Gastroesophageal sphincter (tissue), 4 donors: ENCODE results near the gene ABL1. TPM values are rescaled to one million over a fixed set of nuclear protein-coding genes. Genes with fewer than 3 reads are reported as not detected.

ENCODE experiments used
- ATAC-seq: fragments of 150-250 bp; one replicate; pipeline ENCODE4 v1.9.1; 2016; ENCODE audit warnings: mild to moderate bottlenecking, moderate library complexity
- H3K27ac ChIP-seq, 4 donors: fragments of 200-600 bp; sonication (generic) in 3 of 4; 1 replicate in 3 of 4; 2 replicates in 1 of 4; pipeline ENCODE4 v1.5.1; 2016 to 2019
- H3K27me3 ChIP-seq: fragments of 200-600 bp; sonication (generic); one replicate; pipeline ENCODE4 v1.5.1; 2019
- H3K36me3 ChIP-seq, 2 donors: fragments of 200-600 bp; sonication (generic); one replicate each; pipeline ENCODE4 v1.5.1; 2019; ENCODE audit warnings: control low read depth in 1 of 2
- H3K4me1 ChIP-seq, 3 donors: fragments of 200-600 bp; sonication (generic); 1 replicate in 2 of 3; 2 replicates in 1 of 3; pipeline ENCODE4 v1.5.1; 2016 to 2019; ENCODE audit warnings: control low read depth in 2 of 3
- H3K4me3 ChIP-seq, 2 donors: fragments of 200-600 bp; sonication (generic); one replicate each; pipeline ENCODE4 v1.5.1; 2019; ENCODE audit warnings: mild to moderate bottlenecking in 1 of 2, moderate library complexity in 1 of 2
- H3K9me3 ChIP-seq, 3 donors: fragments of 200-600 bp; sonication (generic); one replicate each; pipeline ENCODE4 v1.5.1; 2017 to 2019; ENCODE audit warnings: control low read depth in 2 of 3
- EP300 ChIP-seq: sonication (generic); formaldehyde crosslinking; IDR thresholded peaks from one replicate; pipeline ENCODE4 v1.6.1; 2017; ENCODE audit warnings: antibody characterized with exemption, mild to moderate bottlenecking
- POLR2A ChIP-seq, 2 donors: fragments of 450-650 bp; IDR thresholded peaks; one replicate each; pipeline ENCODE4 v1.6.1; 2017; ENCODE audit warnings: antibody characterized with exemption in 2 of 2, mild to moderate bottlenecking in 2 of 2, moderate library complexity in 1 of 2
- POLR2AphosphoS5 ChIP-seq: sonication (generic); formaldehyde crosslinking; IDR thresholded peaks from one replicate; pipeline ENCODE4 v1.6.1; 2017; ENCODE audit warnings: antibody characterized with exemption
- WGBS, 2 donors: methylation state at CpG; one replicate each; pipeline ENCODE4 v1.1.5; 2018; ENCODE audit warnings: low coverage in 1 of 2; 5-methylcytosine and 5-hydroxymethylcytosine counted together
- total RNA-seq, 4 donors: library from RNA; depleted of rRNA; stranded (reverse); fragments of >200 nt; gene quantifications; one replicate each; pipeline ENCODE4 v1.1.0, GENCODE V29; 2016
- TF ChIP-seq, protein P1 (sequence below), 4 experiments: fragments of 200-600 bp in 2 of 4; fragments of 450-650 bp in 2 of 4; sonication (generic) in 1 of 4; IDR thresholded peaks; one replicate each; pipeline ENCODE4 v1.5.1; 2017 to 2019; ENCODE audit warnings: antibody characterized with exemption in 4 of 4, mild to moderate bottlenecking in 2 of 4, moderate library complexity in 2 of 4

Gene ABL1
- total RNA-seq, 4 donors from 2014 or later = 81.4 to 147 (median 125) TPM

DNA sequence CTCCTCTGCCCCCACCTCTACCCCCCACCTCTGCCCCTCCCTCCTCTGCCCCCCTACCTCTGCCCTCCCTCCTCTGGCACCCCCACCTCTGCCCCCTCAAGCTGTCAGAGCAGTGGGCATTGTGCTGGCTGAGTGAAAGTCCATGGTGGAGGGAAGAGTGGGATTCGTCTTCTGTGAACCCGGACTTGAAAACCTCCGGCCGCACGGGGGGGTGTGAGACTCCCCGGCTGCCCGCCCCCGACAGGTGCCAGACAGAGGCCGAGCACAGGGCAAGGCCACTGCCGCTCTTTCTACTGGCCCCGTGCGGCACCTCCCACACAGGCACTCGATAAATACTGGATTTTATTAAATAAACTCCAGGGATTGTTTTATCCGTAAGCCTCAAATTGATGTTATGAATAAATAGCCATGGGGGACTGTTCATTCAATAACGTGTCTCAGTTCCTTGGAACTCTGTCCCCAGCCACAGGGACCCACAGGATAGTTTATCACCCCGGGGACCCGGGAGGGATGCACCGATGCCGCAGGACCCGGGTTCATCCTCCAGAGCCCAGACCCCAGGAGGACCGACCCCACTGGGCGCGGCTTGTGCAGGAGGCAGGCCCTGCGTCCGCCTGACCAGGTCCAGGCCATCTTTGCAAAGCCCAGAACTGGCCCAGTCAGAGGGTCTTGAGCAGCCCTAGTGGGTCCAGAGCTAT is 64.1 kb downstream of the ABL1 start:
- H3K36me3 ChIP-seq = no peaks in the 10 kb centered on the region
- H3K27ac ChIP-seq = no peak overlapping the region
- H3K27me3 ChIP-seq = peaks cover 63% of the 10 kb centered on the region
- H3K9me3 ChIP-seq = no peaks in the 10 kb centered on the region
- no peak for TF ChIP-seq EP300
- TF ChIP-seq POLR2A (IDR thresholded peaks at IDR 0.05) = no peak
- TF ChIP-seq, protein P1, sequence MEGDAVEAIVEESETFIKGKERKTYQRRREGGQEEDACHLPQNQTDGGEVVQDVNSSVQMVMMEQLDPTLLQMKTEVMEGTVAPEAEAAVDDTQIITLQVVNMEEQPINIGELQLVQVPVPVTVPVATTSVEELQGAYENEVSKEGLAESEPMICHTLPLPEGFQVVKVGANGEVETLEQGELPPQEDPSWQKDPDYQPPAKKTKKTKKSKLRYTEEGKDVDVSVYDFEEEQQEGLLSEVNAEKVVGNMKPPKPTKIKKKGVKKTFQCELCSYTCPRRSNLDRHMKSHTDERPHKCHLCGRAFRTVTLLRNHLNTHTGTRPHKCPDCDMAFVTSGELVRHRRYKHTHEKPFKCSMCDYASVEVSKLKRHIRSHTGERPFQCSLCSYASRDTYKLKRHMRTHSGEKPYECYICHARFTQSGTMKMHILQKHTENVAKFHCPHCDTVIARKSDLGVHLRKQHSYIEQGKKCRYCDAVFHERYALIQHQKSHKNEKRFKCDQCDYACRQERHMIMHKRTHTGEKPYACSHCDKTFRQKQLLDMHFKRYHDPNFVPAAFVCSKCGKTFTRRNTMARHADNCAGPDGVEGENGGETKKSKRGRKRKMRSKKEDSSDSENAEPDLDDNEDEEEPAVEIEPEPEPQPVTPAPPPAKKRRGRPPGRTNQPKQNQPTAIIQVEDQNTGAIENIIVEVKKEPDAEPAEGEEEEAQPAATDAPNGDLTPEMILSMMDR (IDR thresholded peaks at IDR 0.05) = no peak
- no peak for TF ChIP-seq POLR2AphosphoS5
- WGBS, 2 donors = 32% methylated on average over 9 of the region's 25 CpGs; no CpG with 5 or more reads in 1 of the 2 donors
- H3K4me3 ChIP-seq = no peak overlapping the region
- H3K4me1 ChIP-seq = peaks cover 0 to 22% (median 0%) of the 10 kb centered on the region in 3 donors
- no peak for ATAC-seq

DNA sequence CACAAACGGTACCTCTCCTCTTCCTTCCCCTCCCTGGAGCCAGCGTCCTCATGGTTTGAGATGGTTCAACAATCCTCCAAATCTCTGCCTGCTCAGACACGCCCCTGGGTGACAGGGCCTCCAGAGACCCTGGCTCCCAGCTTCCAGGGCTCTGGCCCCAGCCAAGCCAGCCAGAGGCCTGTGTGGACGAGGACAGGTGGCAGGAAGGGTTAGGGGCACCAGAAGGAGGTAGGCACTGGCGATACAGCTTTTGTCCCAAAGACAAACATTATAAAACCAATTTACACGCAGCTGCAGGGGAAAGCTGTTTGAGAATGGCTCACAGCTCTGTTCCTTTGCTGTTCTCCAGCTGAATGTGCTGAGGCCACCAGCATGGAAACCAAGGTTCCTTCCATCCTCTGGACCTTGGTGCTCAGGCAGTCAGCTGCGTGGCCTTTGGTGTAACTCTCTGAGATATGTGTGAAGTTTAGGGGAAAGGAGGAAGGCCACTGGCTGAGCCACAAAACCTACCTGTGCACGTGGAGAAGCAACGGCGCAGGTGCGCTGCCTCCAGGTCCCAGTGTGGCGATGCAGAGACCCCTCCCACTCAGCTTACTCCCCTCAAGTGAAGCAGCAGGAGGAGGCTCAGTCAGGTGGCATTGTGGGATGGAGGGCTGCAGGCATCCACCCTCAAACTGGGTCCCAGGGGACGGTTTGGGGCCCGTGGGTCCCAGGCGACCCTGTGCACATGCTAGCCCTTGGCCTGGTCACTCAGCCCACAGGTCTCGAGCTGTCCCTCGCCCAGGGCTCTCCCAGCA is 65.8 kb downstream of the ABL1 start:
- no peak overlapping the region for H3K27ac ChIP-seq
- H3K36me3 ChIP-seq = no peaks in the 10 kb centered on the region
- WGBS, 2 donors = 27 to 50% methylated on average over 1 to 2 of the region's 17 CpGs
- no peaks in the 10 kb centered on the region for H3K9me3 ChIP-seq
- H3K27me3 ChIP-seq = peaks cover 76% of the 10 kb centered on the region
- H3K4me1 ChIP-seq = peaks cover 0 to 5% (median 0%) of the 10 kb centered on the region in 3 donors
- TF ChIP-seq POLR2A (IDR thresholded peaks at IDR 0.05) = no peak
- TF ChIP-seq EP300 = no peak
- TF ChIP-seq, protein P1 (IDR thresholded peaks at IDR 0.05) = no peak
- no peak for TF ChIP-seq POLR2AphosphoS5
- H3K4me3 ChIP-seq = no peak overlapping the region
- no peak for ATAC-seq

DNA sequence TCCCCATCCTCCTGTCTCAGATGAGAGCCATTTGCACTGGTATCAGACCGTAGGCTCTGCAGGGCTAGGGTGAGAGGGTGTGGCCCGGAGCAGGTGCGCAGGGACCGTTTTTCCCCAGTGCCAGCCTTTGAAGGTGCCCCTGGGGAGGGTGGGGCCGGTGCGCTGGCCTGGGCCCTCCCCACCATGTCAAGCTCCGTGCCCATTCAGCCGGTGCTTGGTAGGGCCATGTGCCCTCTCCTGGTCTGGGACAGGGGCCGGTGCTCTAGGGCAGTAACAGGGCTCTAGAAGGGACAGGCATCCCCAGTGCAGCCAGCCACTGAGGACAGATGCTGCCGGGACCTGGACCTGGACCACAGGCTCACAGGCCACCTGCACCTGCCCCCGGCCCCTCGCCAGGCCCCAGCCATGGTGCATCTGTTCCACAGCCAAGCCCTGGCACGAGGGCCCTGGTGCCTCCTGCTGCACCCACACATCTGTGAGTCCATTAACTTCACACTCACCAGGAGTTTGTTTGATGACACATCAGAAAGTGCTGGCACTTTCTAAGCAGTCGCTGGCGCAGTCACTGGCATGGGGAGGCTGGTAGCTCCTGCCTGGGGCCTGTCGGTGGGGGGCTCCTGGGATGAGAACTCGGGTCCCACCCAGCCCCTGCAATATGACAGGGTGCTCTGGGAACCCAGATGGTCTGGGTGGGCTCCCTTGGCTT is 66.6 kb downstream of the ABL1 start:
- H3K4me1 ChIP-seq = no peaks in the 10 kb centered on the region
- peaks cover 81% of the 10 kb centered on the region for H3K27me3 ChIP-seq
- WGBS, 2 donors = 40% methylated on average over 2 of the region's 17 CpGs; no CpG with 5 or more reads in 1 of the 2 donors
- no peak for TF ChIP-seq POLR2AphosphoS5
- TF ChIP-seq EP300 = no peak
- no peak for TF ChIP-seq POLR2A (IDR thresholded peaks at IDR 0.05)
- TF ChIP-seq, protein P1 (IDR thresholded peaks at IDR 0.05) = no peak
- no peak for ATAC-seq
- H3K27ac ChIP-seq = no peak overlapping the region
- H3K36me3 ChIP-seq = no peaks in the 10 kb centered on the region
- H3K9me3 ChIP-seq = no peaks in the 10 kb centered on the region
- no peak overlapping the region for H3K4me3 ChIP-seq

DNA sequence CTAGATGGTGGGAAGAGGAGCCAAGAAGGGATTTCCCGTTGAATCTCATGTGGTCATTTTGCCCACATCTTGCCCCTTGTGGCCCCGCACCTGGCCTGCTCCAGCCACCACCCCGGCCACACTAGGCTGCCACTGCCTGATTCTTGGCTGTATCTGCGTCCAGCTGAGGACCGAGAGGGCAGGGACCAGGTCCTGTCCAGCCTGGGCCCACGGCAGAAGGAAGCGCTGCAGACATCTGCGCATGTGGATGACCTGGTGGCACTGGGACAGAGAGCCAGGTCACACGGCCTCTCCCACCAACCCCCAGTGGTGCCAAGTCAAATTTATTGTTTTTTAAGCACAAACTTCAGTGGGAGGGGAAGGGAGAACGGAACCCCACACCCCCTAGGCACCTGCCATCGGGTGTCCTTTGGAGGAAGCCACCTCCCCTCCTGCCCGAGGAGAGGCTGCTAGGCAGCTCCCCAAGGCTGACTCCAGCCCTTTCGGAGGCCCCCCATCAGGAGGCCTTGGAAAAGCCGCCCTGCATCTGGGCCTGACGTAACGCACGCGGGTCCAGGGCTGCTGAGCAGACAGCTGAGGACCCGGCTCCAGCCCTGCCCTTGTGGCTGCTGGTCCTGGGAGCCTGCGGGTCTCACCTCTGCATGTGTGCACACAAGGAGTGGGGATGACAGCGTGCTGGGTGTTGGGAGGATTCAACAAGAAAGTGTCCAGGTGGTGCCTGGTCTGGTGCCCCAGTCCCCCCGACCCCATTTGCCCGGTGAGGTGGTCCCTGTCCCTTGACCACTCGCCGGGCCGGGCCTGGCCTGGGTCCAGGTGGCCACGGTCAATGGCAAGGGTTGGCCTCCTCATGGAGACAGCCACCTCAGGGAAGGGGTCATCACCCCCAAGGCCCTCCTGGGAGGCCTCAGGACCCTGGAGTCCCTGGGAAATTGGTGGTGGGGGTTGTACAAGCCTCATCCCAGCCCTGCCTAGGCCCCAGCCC is 67.4 kb downstream of the ABL1 start:
- no peaks in the 10 kb centered on the region for H3K9me3 ChIP-seq
- no peaks in the 10 kb centered on the region for H3K36me3 ChIP-seq
- WGBS, 2 donors = 40 to 70% methylated on average over 1 to 5 of the region's 27 CpGs
- no peak overlapping the region for H3K4me3 ChIP-seq
- no peak for ATAC-seq
- H3K4me1 ChIP-seq = no peaks in the 10 kb centered on the region
- H3K27me3 ChIP-seq = peaks cover 90% of the 10 kb centered on the region
- TF ChIP-seq POLR2A (IDR thresholded peaks at IDR 0.05) (no peak), POLR2AphosphoS5 (no peak), EP300 (no peak)
- TF ChIP-seq, protein P1 (IDR thresholded peaks at IDR 0.05) = no peak
- H3K27ac ChIP-seq = no peak overlapping the region
